DOHH2 (cell line): ENCODE data around the gene LYSMD4.

Experiments used
- EZH2phosphoT487 ChIP-seq: fragments of 200-600 bp; sonication (generic); IDR thresholded peaks from 2 replicates; pipeline ENCODE4 v1.6.1; 2017; ENCODE audit warnings: borderline replicate concordance, mild to moderate bottlenecking, antibody characterized with exemption, low read length, moderate library complexity, mixed read lengths
- TF ChIP-seq, protein P1 (sequence below): fragments of 200-600 bp; sonication (generic); IDR thresholded peaks from one replicate; pipeline ENCODE4 v1.5.1; 2014; ENCODE audit warnings: antibody characterized with exemption, mild to moderate bottlenecking, low read depth, low read length; ENCODE audit not compliant: poor library complexity, severe bottlenecking

GRCh38 chr15:99729920-99730319 is 3.3 kb downstream of the LYSMD4 start:
- no peak for TF ChIP-seq EZH2phosphoT487
- TF ChIP-seq, protein P1, sequence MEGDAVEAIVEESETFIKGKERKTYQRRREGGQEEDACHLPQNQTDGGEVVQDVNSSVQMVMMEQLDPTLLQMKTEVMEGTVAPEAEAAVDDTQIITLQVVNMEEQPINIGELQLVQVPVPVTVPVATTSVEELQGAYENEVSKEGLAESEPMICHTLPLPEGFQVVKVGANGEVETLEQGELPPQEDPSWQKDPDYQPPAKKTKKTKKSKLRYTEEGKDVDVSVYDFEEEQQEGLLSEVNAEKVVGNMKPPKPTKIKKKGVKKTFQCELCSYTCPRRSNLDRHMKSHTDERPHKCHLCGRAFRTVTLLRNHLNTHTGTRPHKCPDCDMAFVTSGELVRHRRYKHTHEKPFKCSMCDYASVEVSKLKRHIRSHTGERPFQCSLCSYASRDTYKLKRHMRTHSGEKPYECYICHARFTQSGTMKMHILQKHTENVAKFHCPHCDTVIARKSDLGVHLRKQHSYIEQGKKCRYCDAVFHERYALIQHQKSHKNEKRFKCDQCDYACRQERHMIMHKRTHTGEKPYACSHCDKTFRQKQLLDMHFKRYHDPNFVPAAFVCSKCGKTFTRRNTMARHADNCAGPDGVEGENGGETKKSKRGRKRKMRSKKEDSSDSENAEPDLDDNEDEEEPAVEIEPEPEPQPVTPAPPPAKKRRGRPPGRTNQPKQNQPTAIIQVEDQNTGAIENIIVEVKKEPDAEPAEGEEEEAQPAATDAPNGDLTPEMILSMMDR, result peak; percentile 54
